ENCODE data around the gene ANKFY1.

Gene ANKFY1

DNA sequence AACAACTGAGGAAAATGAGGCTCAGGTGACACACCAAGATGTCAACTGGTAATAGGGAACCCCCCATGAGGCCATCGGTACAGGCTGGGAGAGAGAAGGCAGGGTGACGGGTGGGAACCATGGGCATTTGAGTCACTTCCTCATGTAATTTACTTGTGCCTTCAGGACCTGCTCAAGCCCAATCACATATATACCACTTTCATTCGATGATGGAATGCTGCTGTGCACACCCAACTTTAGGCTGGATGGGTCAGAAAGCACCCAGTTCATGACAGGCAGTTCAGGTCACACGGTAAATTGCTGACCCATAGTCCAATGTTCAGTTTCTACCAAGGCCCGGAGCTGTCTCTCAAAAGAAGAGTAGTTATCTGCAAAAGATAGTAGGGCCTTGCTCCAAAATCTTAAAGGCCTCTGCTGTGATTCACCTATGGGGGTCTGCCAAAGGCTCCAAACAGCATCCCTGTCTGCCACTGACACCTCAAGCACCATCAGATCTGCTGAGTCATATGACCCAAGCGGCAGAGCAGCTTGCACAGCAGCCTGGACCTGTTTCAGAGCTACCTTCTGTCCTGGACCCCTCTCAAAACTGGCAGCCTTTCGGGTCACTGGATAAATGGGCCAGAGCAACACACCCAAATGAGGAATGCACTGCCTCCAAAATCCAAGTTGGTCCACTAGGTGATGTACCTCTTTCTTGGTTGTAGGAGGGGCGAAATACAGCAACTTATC, 145.6 kb downstream of the ANKFY1 start:
- no peak overlapping the region for H3K27ac ChIP-seq
- TF ChIP-seq, protein P1, sequence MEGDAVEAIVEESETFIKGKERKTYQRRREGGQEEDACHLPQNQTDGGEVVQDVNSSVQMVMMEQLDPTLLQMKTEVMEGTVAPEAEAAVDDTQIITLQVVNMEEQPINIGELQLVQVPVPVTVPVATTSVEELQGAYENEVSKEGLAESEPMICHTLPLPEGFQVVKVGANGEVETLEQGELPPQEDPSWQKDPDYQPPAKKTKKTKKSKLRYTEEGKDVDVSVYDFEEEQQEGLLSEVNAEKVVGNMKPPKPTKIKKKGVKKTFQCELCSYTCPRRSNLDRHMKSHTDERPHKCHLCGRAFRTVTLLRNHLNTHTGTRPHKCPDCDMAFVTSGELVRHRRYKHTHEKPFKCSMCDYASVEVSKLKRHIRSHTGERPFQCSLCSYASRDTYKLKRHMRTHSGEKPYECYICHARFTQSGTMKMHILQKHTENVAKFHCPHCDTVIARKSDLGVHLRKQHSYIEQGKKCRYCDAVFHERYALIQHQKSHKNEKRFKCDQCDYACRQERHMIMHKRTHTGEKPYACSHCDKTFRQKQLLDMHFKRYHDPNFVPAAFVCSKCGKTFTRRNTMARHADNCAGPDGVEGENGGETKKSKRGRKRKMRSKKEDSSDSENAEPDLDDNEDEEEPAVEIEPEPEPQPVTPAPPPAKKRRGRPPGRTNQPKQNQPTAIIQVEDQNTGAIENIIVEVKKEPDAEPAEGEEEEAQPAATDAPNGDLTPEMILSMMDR (conservative IDR thresholded peaks at IDR 0.05) = no peak

DNA sequence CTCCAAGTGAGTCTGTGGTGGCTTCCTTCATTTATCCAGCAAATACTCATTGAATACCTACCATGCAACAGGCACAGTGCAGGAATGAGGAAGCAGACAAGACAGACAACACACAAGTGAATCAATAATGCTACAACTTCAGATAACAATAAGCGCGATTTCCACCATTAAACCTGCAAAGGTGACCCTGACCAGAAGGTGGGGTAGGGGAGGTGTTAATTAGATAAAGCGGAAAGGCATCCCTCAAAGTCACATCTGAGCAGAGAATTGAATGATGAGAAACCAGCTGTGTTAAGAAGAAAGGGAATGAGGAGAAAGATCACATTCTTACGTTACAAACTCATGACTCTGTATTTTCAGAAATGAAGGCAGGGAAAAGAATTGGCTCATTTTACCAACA, 147.3 kb downstream of the ANKFY1 start:
- TF ChIP-seq, protein P1 (conservative IDR thresholded peaks at IDR 0.05) = no peak
- H3K27ac ChIP-seq = no peak overlapping the region

Data from VCaP (cell line).